HG03432 (cell line): ENCODE results near the gene NOSIP.

ENCODE experiments used
- ATAC-seq: cut with Tn5 transposase; IDR thresholded peaks from one replicate; pipeline ENCODE4 v1.9.1; 2021; ENCODE audit warnings: mild to moderate bottlenecking, moderate library complexity; ENCODE audit not compliant: unreplicated experiment

Gene NOSIP

GRCh38 chr19:49594993-49595818 is 14.8 kb upstream of the NOSIP start:
- ATAC-seq, result no peak

GRCh38 chr19:49594157-49594992 is 14.0 kb upstream of the NOSIP start:
- ATAC-seq, result no peak

GRCh38 chr19:49593233-49594113 is 13.1 kb upstream of the NOSIP start:
- peak; percentile 36 for ATAC-seq

- no peak for ATAC-seq
These were observed 12.3 kb upstream of the NOSIP start for GRCh38 chr19:49592486-49593232.

GRCh38 chr19:49591731-49592485 is 11.6 kb upstream of the NOSIP start:
- ATAC-seq, result no peak

GRCh38 chr19:49590971-49591730 is 10.8 kb upstream of the NOSIP start, which contains the start of gene PRR12:
PRR12 (plus strand) TSS chr19:49591182; CDS start chr19:49591655, 473 bp downstream.
- no peak for ATAC-seq

GRCh38 chr19:49590071-49590970 is 10.0 kb upstream of the NOSIP start:
- peak; percentile 64 for ATAC-seq

- ATAC-seq, result no peak
These were observed 9.1 kb upstream of the NOSIP start for GRCh38 chr19:49589502-49589905.

- ATAC-seq, result no peak
These were observed 8.2 kb upstream of the NOSIP start for GRCh38 chr19:49588365-49589122.

GRCh38 chr19:49587227-49587626 is 6.9 kb upstream of the NOSIP start:
- no peak for ATAC-seq

- ATAC-seq, result no peak
These were observed 4.7 kb upstream of the NOSIP start for GRCh38 chr19:49585023-49585422.

GRCh38 chr19:49583239-49583638 is 2.9 kb upstream of the NOSIP start:
- ATAC-seq, result no peak

GRCh38 chr19:49581007-49581508 is 702 bp upstream of the NOSIP start, which contains the start of gene PRRG2:
PRRG2 (plus strand) TSS chr19:49581316; CDS start chr19:49583220, 1,904 bp downstream.
- ATAC-seq, result no peak

GRCh38 chr19:49579947-49580263 is 451 bp downstream of the NOSIP start:
- ATAC-seq, result peak; percentile 5

- no peak for ATAC-seq
These were observed 1.2 kb downstream of the NOSIP start for GRCh38 chr19:49579193-49579592.

GRCh38 chr19:49574206-49574755 is 6.1 kb downstream of the NOSIP start:
- ATAC-seq, result no peak
